22Rv1 (cell line): Measurements from ENCODE around the gene MACROH2A1.

Experiments used
- ZFX ChIP-seq: fragments of 450-650 bp; IDR thresholded peaks from 2 replicates; pipeline ENCODE4 v1.6.1; 2017; ENCODE audit warnings: antibody characterized with exemption, borderline replicate concordance
- TF ChIP-seq, protein P1 (sequence below): fragments of 450-650 bp; IDR thresholded peaks from 2 replicates; pipeline ENCODE4 v1.5.1; 2017; ENCODE audit warnings: mild to moderate bottlenecking

DNA sequence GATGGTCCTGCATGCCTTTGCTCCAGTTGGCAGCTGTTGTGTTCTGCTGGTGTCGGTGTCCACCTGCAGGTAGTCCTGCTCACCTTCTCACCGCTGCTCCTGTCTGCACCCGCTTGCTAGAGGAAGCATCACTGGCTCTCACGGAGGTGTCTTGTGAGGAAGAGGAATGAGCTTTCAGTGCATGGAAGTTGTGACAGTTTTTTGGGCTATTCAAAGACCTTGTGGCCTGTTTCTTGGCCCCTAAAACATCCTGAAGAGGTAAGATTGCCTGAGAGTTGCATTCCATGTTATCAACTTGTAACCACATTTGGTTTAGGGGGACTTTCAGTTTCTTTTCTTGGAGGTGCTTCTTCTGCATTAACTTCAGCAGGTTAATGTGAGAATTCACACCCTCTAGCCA, 85.6 kb downstream of the MACROH2A1 start:
- TF ChIP-seq, protein P1, sequence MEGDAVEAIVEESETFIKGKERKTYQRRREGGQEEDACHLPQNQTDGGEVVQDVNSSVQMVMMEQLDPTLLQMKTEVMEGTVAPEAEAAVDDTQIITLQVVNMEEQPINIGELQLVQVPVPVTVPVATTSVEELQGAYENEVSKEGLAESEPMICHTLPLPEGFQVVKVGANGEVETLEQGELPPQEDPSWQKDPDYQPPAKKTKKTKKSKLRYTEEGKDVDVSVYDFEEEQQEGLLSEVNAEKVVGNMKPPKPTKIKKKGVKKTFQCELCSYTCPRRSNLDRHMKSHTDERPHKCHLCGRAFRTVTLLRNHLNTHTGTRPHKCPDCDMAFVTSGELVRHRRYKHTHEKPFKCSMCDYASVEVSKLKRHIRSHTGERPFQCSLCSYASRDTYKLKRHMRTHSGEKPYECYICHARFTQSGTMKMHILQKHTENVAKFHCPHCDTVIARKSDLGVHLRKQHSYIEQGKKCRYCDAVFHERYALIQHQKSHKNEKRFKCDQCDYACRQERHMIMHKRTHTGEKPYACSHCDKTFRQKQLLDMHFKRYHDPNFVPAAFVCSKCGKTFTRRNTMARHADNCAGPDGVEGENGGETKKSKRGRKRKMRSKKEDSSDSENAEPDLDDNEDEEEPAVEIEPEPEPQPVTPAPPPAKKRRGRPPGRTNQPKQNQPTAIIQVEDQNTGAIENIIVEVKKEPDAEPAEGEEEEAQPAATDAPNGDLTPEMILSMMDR: no peak
- no peak for TF ChIP-seq ZFX
